NCI-H524 (cell line): ENCODE data around the gene SOX15.
"Not testable (repeated sequence)": the region's sequence is repeated elsewhere in the genome, so short reads cannot be mapped to it uniquely, and the experiment has no call there.

Experiments
- DNase-seq, 2 experiments: peaks; one replicate each; lab custom pipeline; 2025; lab: John Stamatoyannopoulos, UW

The SOX15 gene

GRCh38 chr17:7610641-7611040 is 20.7 kb upstream of the SOX15 start:
- DNase-seq: no peak

DNA sequence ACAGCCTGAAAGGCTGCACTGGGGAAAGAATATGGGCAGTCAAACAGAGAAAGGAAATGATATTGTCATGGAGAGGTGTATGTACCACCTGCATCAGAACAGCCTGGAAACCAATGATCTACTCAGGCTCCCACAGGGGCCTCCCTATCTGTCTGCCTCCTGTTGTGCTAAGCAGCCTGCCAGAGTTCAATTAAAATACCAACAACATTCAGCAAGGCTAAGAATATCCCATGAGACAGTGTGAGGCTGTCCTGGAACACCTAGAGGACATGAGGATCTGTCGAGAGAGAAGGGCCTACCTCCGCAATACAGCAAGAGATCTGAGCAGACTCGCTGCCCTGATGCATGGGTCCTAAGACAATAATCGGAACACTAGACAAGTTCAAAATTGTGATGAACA is 16.4 kb upstream of the SOX15 start:
- DNase-seq: no peak

- DNase-seq: not testable (repeated sequence)
Observed at GRCh38 chr17:7597561-7597960, 7.7 kb upstream of the SOX15 start.

DNA sequence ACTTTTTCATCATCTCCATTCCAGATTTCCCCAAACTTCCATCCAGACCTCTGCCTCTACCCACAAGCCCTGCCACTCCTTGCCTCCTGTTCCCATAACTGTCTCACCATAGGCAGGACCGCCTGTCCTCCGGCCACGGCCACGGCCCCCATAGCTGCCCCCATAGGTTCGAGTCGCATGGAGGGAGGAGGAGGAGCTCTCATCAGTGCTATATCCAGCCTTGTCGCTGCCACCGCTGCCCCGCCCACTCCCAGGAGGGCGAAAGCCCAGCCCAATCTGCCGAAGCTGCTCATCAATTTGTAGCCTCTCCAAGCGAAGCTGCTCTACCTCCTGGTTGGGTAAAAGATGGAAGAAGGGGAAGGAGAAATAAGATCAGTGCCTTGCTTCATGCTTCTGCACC is 3.4 kb upstream of the SOX15 start:
- no peak for DNase-seq

DNA sequence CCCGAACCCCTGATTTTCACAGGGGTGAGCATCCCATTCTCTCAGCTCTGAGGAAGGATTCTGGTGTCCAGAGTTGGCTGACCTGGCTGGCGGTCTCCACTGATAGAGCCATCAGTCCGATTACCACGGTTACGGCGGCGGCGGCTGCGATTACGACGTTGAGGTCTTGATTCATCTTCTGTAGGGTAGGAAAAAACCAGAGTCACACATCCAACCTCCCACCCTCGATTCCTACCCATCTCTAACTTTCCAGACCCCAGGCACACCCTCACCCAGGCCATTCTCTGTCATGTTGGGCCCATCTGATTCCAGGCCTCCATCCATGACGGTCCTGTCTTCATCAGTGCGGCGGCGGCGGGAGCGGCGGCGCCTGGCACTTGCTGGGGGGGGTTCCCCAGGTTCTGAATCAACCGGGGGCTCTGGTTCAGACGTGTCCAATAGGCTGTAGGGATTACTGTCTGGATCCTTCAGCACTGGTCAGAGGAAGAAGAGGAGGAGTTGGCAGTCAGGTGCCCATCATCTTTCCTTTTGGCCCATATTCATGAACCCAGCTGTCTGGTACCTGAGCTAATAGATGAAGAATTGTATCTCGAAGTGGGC is 2.6 kb upstream of the SOX15 start:
- DNase-seq: no peak

- no peak for DNase-seq
Observed at GRCh38 chr17:7591596-7591995, 1.7 kb upstream of the SOX15 start.

DNA sequence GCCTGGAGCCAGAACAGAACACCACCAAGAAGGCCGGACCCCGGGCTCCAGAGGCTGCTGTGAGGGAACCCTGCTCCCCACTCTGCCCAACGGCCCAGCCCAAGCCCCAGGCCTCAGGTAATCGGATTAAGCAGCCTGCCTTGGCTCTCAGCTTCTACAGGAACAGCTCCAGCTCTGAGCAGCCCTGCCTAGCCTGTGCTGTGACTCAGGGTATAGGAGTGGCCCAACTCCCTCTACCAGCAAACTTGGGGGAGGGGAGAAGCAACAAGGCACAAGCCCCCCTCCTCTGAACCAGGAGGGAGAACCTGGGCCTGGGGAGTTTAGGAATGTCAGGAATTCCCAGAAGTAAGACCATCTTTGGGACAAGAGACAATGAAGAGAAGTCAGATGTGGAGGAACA is 849 bp upstream of the SOX15 start:
- no peak for DNase-seq

GRCh38 chr17:7589204-7589868 is 558 bp downstream of the SOX15 start:
- peak in 1 of 2 experiments; percentile 65 for DNase-seq

DNA sequence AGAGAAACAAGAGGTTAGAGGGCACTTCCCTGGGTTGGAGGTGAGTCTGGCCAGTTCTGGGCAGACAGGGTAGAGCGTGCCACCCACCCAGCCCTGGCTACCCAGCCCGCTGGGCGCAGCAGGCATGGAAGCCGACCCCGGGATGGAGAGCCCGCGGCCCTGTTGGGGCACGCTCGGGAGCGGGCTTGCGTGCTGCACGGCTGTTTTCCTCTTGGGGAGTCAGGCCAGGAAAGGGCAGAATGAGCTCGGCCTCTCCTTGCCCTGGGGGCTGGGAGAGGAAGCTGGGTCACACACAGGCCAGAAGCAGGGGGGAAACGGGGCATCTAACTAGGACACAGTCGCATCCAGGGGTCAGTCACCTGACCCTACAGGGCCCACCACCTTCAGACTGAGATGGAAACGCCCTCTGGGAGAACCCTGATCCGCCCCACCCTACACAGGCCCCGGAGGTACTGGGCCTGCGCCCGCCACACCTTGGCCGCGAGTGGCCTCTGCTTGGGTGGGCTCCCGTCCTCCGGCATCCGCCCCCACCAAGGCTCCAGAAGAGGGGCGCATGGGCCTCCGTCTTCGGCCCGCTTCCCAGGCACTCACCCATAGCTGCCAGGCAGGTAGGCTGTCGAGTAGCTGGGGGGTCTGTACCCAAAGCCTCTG is 1.2 kb downstream of the SOX15 start:
- DNase-seq: no peak

GRCh38 chr17:7587420-7588151 is 2.3 kb downstream of the SOX15 start:
- DNase-seq: no peak

GRCh38 chr17:7586673-7587419 is 3.0 kb downstream of the SOX15 start:
- no peak for DNase-seq

DNA sequence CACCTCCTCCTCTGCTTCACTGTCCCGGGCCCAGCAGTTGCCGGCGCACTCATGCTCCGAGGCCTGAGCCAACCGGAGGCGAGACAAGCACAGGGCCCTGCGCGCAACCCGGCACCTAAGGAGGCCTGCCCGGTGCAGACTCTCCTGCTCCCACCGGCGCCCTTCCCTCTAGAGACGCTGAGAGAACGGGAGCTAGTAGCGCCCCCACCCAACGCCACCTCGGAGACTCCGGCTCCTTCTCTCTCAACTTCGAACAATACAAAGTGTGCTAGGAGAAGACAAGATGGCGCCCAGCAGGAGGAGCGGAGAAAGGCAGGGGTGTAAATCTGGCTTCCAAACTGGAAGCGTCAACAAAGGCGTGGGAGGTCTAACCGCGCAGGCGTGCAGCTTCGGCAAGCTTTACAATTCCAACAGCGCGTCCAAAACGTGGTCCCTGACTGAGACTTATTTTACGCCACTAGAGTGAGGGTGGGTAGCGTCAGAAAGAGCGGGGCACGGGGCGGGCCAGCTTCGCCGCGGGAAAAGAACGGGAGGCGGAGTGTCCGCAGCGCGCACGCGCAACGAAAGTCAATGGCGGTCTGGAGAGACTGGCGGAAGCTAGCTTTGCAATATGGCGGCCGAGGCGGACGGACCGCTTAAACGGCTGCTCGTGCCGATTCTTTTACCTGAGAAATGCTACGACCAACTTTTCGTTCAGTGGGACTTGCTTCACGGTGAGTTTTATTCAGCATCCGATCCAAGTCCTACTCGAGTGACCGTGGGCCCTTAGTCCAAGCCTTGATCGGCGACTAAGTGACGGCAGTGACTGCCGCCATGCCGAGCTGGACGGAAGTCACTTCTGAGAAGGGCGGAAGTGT is 6.4 kb downstream of the SOX15 start, which contains the start of gene MPDU1:
Gene MPDU1 (plus strand): TSS at position 600 of the 857 bp plus-strand sequence. CDS start 11 bp downstream, at position 611.
- DNase-seq: peak; percentile 74 to 83

DNA sequence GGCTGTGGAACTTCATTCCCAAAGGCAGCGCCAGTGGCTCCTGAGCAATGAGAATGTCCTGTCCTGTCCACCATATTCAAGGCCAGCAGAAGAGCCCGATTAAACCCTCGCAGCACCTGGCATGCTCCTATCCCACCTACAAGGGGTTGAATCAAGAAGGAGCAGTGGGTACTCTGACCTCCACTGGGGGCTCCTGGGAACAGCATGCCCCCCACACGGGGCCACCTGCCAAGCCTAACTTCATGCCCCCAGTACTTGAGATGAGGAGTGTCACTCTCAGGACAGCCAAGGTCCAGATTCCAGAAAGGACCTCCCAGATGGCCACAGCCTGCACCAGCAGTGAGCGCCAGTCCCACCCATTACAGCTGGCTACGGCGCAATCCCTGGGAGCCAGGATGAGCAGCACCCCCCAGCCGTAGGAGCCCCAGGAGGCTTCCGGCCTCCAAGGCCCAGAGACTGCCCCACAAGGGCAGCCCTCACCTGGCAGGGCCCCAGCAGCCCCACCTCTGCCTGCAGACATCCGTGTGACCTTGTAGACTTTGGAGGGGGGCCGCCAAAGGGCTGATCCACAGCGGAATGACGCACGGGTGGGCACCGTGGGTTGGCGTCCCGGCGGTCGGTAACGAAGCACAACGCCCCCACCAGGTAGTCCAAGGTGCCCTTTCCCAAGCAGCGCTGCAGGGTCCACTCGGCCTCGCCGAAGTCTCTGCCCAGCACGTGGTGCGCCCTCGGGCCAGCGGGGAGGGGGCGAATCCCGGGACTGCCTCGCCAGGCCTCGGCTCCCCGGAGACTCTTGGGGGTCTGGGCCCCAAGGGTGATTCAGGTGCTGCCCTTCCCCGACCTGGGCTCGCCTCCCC is 7.3 kb downstream of the SOX15 start:
- no peak for DNase-seq

- no peak for DNase-seq
Observed at GRCh38 chr17:7580604-7581575, 9.0 kb downstream of the SOX15 start.

DNA sequence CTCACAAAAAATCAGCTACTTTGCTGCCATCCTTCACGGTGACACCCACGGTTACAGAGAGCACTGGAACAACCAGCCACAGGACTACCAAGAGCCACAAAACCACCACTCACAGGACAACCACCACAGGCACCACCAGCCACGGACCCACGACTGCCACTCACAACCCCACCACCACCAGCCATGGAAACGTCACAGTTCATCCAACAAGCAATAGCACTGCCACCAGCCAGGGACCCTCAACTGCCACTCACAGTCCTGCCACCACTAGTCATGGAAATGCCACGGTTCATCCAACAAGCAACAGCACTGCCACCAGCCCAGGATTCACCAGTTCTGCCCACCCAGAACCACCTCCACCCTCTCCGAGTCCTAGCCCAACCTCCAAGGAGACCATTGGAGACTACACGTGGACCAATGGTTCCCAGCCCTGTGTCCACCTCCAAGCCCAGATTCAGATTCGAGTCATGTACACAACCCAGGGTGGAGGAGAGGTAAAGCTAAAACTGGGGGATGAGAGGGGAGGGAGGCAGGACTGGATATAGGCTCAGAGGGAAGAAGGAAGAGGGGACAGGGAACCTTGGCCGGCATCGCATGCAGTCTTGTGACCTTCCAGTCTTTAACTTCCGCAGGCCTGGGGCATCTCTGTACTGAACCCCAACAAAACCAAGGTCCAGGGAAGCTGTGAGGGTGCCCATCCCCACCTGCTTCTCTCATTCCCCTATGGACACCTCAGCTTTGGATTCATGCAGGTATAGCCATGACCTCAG is 9.9 kb downstream of the SOX15 start:
- DNase-seq: no peak

- DNase-seq: peak in 1 of 2 experiments; percentile 13
Observed at GRCh38 chr17:7579001-7579833, 10.7 kb downstream of the SOX15 start, which contains the start of gene CD68. Gene CD68, plus strand, starts transcription at chr17:7579638. Its CDS starts 40 bp downstream, at chr17:7579678.
